Testis (tissue), 3 donors: ENCODE measurements around the gene TTC17. TPM values are rescaled to one million over a fixed set of nuclear protein-coding genes. Genes with fewer than 3 reads are reported as not detected.

Experiments
- DNase-seq: peaks from one replicate; pipeline ENCODE4 v3.0.0-alpha.2; 2019
- H3K27ac ChIP-seq, 2 donors: fragments of 200-600 bp; sonication (generic); one replicate each; pipeline ENCODE4 v1.5.1; 2019
- H3K27me3 ChIP-seq: fragments of 200-600 bp; sonication (generic); one replicate; pipeline ENCODE4 v1.5.1; 2019
- H3K36me3 ChIP-seq: fragments of 200-600 bp; sonication (generic); one replicate; pipeline ENCODE4 v1.5.1; 2017; ENCODE audit warnings: low read depth; ENCODE audit errors: missing control alignments
- H3K4me1 ChIP-seq: fragments of 200-600 bp; sonication (generic); one replicate; pipeline ENCODE4 v1.5.1; 2019
- H3K4me3 ChIP-seq, 2 donors: fragments of 200-600 bp; sonication (generic); one replicate each; pipeline ENCODE4 v1.5.1; 2017 to 2019
- H3K9me3 ChIP-seq: fragments of 200-600 bp; sonication (generic); one replicate; pipeline ENCODE4 v1.5.1; 2017
- CTCF ChIP-seq, 3 experiments: fragments of 450-650 bp in 2 of 3; fragments of 200-600 bp in 1 of 3; sonication (generic) in 1 of 3; IDR thresholded peaks; one replicate each; pipeline ENCODE4 v1.5.1; 2016 to 2019; ENCODE audit warnings: antibody characterized with exemption in 3 of 3, mild to moderate bottlenecking in 2 of 3, moderate library complexity in 1 of 3
- POLR2A ChIP-seq: fragments of 450-650 bp; IDR thresholded peaks from one replicate; pipeline ENCODE4 v1.6.1; 2017; ENCODE audit warnings: antibody characterized with exemption, mild to moderate bottlenecking, moderate library complexity
- WGBS, 2 donors: methylation state at CpG; one replicate each; pipeline ENCODE4 v1.1.5; 2018; 5-methylcytosine and 5-hydroxymethylcytosine counted together
- intact Hi-C: fragments of 100-400 bp; cut with DNase I; formaldehyde crosslinking; loops from one replicate; pipeline ENCODE4 v1.15.1; 2023; ENCODE audit warnings: low total_unique reads
- polyA plus RNA-seq: library from polyadenylated mRNA; stranded (reverse); fragments of 350-450 nt; fragmentation: Illumina TruSeq; extraction: RNeasy Lipid Tissue Mini Kit (QIAGEN cat#74804); gene quantifications from one replicate; pipeline ENCODE4 v1.2.3, GENCODE V29; 2014; ENCODE audit warnings: low read depth, low replicate concordance; ENCODE audit not compliant: insufficient read depth
- total RNA-seq, 2 donors: library from RNA; depleted of rRNA; stranded (reverse); fragments of >200 nt; gene quantifications; one replicate each; pipeline ENCODE4 v1.2.3, GENCODE V29; 2016

The TTC17 gene
- total and polyA plus RNA-seq, 3 donors from 2014 or later, result 74.9 to 141 (median 134) TPM

GRCh38 chr11:43518408-43519160 is 159.9 kb downstream of the TTC17 start:
- Histone ChIP-seq H3K4me3 (no peak overlapping the region), H3K27me3 (no peaks in the 10 kb centered on the region), H3K4me1 (no peaks in the 10 kb centered on the region), H3K27ac (no peak overlapping the region), H3K9me3 (no peaks in the 10 kb centered on the region), H3K36me3 (no peaks in the 10 kb centered on the region)
- 70 to 76% methylated on average over 8 to 9 of the region's 9 CpGs for WGBS, 2 donors
- DNase-seq, result no peak
- intact Hi-C loops, result no loop called here
- TF ChIP-seq POLR2A (no peak), CTCF (IDR thresholded peaks at IDR 0.05) (no peak)

GRCh38 chr11:43521471-43521870 is 162.8 kb downstream of the TTC17 start:
- DNase-seq, result no peak
- TF ChIP-seq POLR2A, result no peak
- no peak for TF ChIP-seq CTCF (IDR thresholded peaks at IDR 0.05)
- Histone ChIP-seq H3K4me3 (no peak overlapping the region), H3K36me3 (no peaks in the 10 kb centered on the region), H3K4me1 (no peaks in the 10 kb centered on the region), H3K27ac (no peak overlapping the region), H3K9me3 (no peaks in the 10 kb centered on the region), H3K27me3 (no peaks in the 10 kb centered on the region)
- WGBS, 2 donors, result 67 to 84% methylated on average over 4 to 15 of the region's 15 CpGs
- intact Hi-C loops, result no loop called here

- TF ChIP-seq CTCF (IDR thresholded peaks at IDR 0.05) (no peak), POLR2A (no peak)
- no peaks in the 10 kb centered on the region for H3K4me1 ChIP-seq
- 61 to 72% methylated on average over 2 of the region's 2 CpGs for WGBS, 2 donors
- no peaks in the 10 kb centered on the region for H3K27me3 ChIP-seq
- no peak overlapping the region for H3K4me3 ChIP-seq
- DNase-seq, result no peak
- no peak overlapping the region for H3K27ac ChIP-seq
- intact Hi-C loops, result no loop called here
- H3K9me3 ChIP-seq, result no peaks in the 10 kb centered on the region
- no peaks in the 10 kb centered on the region for H3K36me3 ChIP-seq
Measured at GRCh38 chr11:43523632-43524031, 164.9 kb downstream of the TTC17 start.

GRCh38 chr11:43532041-43532440 is 173.3 kb downstream of the TTC17 start:
- Histone ChIP-seq H3K27ac (no peak overlapping the region), H3K36me3 (no peaks in the 10 kb centered on the region), H3K4me3 (no peak overlapping the region), H3K9me3 (no peaks in the 10 kb centered on the region), H3K27me3 (no peaks in the 10 kb centered on the region), H3K4me1 (no peaks in the 10 kb centered on the region)
- WGBS, 2 donors, result 92 to 96% methylated on average over 5 of the region's 5 CpGs
- no peak for DNase-seq
- TF ChIP-seq POLR2A (no peak), CTCF (IDR thresholded peaks at IDR 0.05) (no peak)
- intact Hi-C loops, result no loop called here
